H1 (cell line): ENCODE data around the gene MYO5A. TPM values are rescaled to one million over a fixed set of nuclear protein-coding genes. Genes with fewer than 3 reads are reported as not detected.

Experiments
- CTCF ChIA-PET: fragments of 300-600 bp; sonication (Branson Sonifier 250); formaldehyde crosslinking; loops from one replicate; lab custom pipeline; 2021; ENCODE audit not compliant: partially characterized antibody; lab: Charles Lee
- POLR2A ChIA-PET: fragments of 300-600 bp; sonication (Branson Sonifier 250); formaldehyde crosslinking; loops from one replicate; lab custom pipeline; 2021; ENCODE audit warnings: inconsistent platforms; ENCODE audit not compliant: partially characterized antibody; lab: Charles Lee
- DNase-seq, 2 experiments: peaks; one replicate each; pipeline versions ENCODE4 v3.0.0 to v3.0.0-alpha.2; 2010 to 2022; ENCODE audit warnings: low spot score in 2 of 2, low read depth in 1 of 2, mixed read lengths in 1 of 2
- FAIRE-seq: peaks from 2 replicates; lab custom pipeline; 2011; peaks lifted over from hg19 to GRCh38; lab: Jason Lieb, UNC
- H2AFZ ChIP-seq: 2 replicates; pipeline ENCODE4 v1.8.1; 2012; ENCODE audit warnings: low read length, inconsistent platforms
- H2AK5ac ChIP-seq: 2 replicates; pipeline ENCODE4 v1.6.1; 2013; ENCODE audit warnings: low read depth, low read length
- H2BK120ac ChIP-seq: replicated peaks from 2 replicates; pipeline ENCODE3; 2013; ENCODE audit warnings: low read depth, low read length, inconsistent platforms
- H2BK12ac ChIP-seq: 2 replicates; pipeline ENCODE4 v1.6.1; 2013; ENCODE audit warnings: low read depth, low read length
- H2BK15ac ChIP-seq: 2 replicates; pipeline ENCODE4 v1.6.1; 2013; ENCODE audit warnings: low read length
- H2BK20ac ChIP-seq: 2 replicates; pipeline ENCODE4 v1.6.1; 2013; ENCODE audit warnings: low read length
- H2BK5ac ChIP-seq: 2 replicates; pipeline ENCODE4 v1.6.1; 2013; ENCODE audit warnings: low read depth, low read length
- H3K14ac ChIP-seq: 2 replicates; pipeline ENCODE4 v1.6.1; 2013; ENCODE audit warnings: inconsistent platforms; ENCODE audit not compliant: insufficient read length
- H3K18ac ChIP-seq: 2 replicates; pipeline ENCODE4 v1.6.1; 2013; ENCODE audit warnings: low read length; ENCODE audit errors: extremely low read depth
- H3K23ac ChIP-seq: 2 replicates; pipeline ENCODE4 v1.6.1; 2013; ENCODE audit warnings: inconsistent platforms; ENCODE audit not compliant: insufficient read length
- H3K23me2 ChIP-seq: 2 replicates; pipeline ENCODE4 v1.6.1; 2013; ENCODE audit warnings: low read depth, low read length
- H3K27ac ChIP-seq: 2 replicates; pipeline ENCODE4 v1.6.1; 2011; ENCODE audit warnings: low read depth, low read length, inconsistent platforms
- H3K27me3 ChIP-seq, 4 experiments: replicated peaks in 1 of 4; 1 replicate in 1 of 4; 2 replicates in 3 of 4; pipeline versions ENCODE4 v1.6.1 to v1.8.1; 2011 to 2013; ENCODE audit warnings: low read length in 3 of 4, mild to moderate bottlenecking in 3 of 4, inconsistent platforms in 2 of 4, mixed read lengths in 2 of 4, moderate library complexity in 1 of 4; ENCODE audit not compliant: control insufficient read depth in 3 of 4, insufficient read depth in 3 of 4; ENCODE audit errors: extremely low read depth in 1 of 4
- H3K36me3 ChIP-seq, 4 experiments: 2 replicates each; pipeline versions ENCODE4 v1.6.1 to v1.8.1; 2011 to 2013; ENCODE audit warnings: mild to moderate bottlenecking in 4 of 4, low read length in 3 of 4, moderate library complexity in 2 of 4, control low read depth in 1 of 4, inconsistent platforms in 1 of 4; ENCODE audit not compliant: insufficient read depth in 4 of 4, control insufficient read depth in 2 of 4
- H3K4ac ChIP-seq: replicated peaks from 2 replicates; pipeline ENCODE3; 2013; ENCODE audit warnings: low read length, low read depth, mixed read lengths, inconsistent platforms; ENCODE audit not compliant: insufficient read length
- H3K4me1 ChIP-seq, 4 experiments: replicated peaks in 1 of 4; 1 replicate in 1 of 4; 2 replicates in 3 of 4; pipeline versions ENCODE4 v1.6.1 to v1.8.1; 2011 to 2013; ENCODE audit warnings: low read length in 3 of 4, inconsistent platforms in 2 of 4, mixed read lengths in 1 of 4; ENCODE audit not compliant: insufficient read depth in 4 of 4, control insufficient read depth in 3 of 4
- H3K4me2 ChIP-seq, 2 experiments: 2 replicates each; pipeline versions ENCODE4 v1.6.1 to v1.8.1; 2011 to 2013; ENCODE audit warnings: low read depth in 2 of 2, low read length in 2 of 2, control low read depth in 1 of 2, inconsistent platforms in 1 of 2, mild to moderate bottlenecking in 1 of 2; ENCODE audit not compliant: insufficient read depth in 1 of 2
- H3K4me3 ChIP-seq, 4 experiments: fragments of 200-600, 300-600 bp in 1 of 4; sonication (generic), shearing (Covaris generic), sonication (Bioruptor Twin) in 1 of 4; 2 replicates each; pipeline versions ENCODE4 v1.5.1 to v1.8.1; 2011 to 2016; ENCODE audit warnings: low read length in 4 of 4, low read depth in 3 of 4, control low read depth in 2 of 4, inconsistent platforms in 2 of 4, mild to moderate bottlenecking in 2 of 4, mixed read lengths in 1 of 4, moderate library complexity in 1 of 4; ENCODE audit not compliant: insufficient read depth in 2 of 4; ENCODE audit errors: extremely low read depth in 1 of 4
- H3K56ac ChIP-seq: replicated peaks from 2 replicates; pipeline ENCODE3; 2013; ENCODE audit warnings: low read depth, mild to moderate bottlenecking, mixed read lengths, low read length, inconsistent platforms; ENCODE audit not compliant: insufficient read length
- H3K79me1 ChIP-seq: 2 replicates; pipeline ENCODE4 v1.6.1; 2013; ENCODE audit warnings: low read depth, low read length, control low read depth
- H3K79me2 ChIP-seq, 2 experiments: 2 replicates each; pipeline versions ENCODE4 v1.6.1 to v1.8.1; 2012 to 2013; ENCODE audit warnings: low read length in 2 of 2, mild to moderate bottlenecking in 2 of 2, inconsistent platforms in 1 of 2; ENCODE audit not compliant: insufficient read depth in 2 of 2, control insufficient read depth in 1 of 2
- H3K9ac ChIP-seq, 4 experiments: replicated peaks in 1 of 4; 1 replicate in 1 of 4; 2 replicates in 3 of 4; pipeline versions ENCODE4 v1.6.1 to v1.8.1; 2011 to 2013; ENCODE audit warnings: low read depth in 3 of 4, low read length in 3 of 4, control low read depth in 2 of 4, mild to moderate bottlenecking in 2 of 4, moderate library complexity in 2 of 4, inconsistent platforms in 1 of 4; ENCODE audit errors: extremely low read depth in 1 of 4
- H3K9me3 ChIP-seq, 2 experiments: 2 replicates each; pipeline versions ENCODE4 v1.6.1 to v1.8.1; 2012 to 2013; ENCODE audit warnings: mild to moderate bottlenecking in 2 of 2, moderate library complexity in 2 of 2, control low read depth in 1 of 2, inconsistent platforms in 1 of 2, low read depth in 1 of 2, low read length in 1 of 2, mixed read lengths in 1 of 2; ENCODE audit not compliant: insufficient read depth in 2 of 2
- H4K20me1 ChIP-seq, 2 experiments: replicated peaks in 1 of 2; 2 replicates each; pipeline versions ENCODE3 to v1.8.1; 2011 to 2013; ENCODE audit warnings: inconsistent platforms in 2 of 2, low read length in 2 of 2, mild to moderate bottlenecking in 1 of 2; ENCODE audit not compliant: insufficient read depth in 2 of 2, control insufficient read depth in 1 of 2
- H4K5ac ChIP-seq: 2 replicates; pipeline ENCODE4 v1.6.1; 2013; ENCODE audit warnings: low read length, low read depth, mixed read lengths, inconsistent platforms; ENCODE audit not compliant: insufficient read length
- H4K8ac ChIP-seq: 2 replicates; pipeline ENCODE4 v1.8.0; 2013; ENCODE audit warnings: mild to moderate bottlenecking, moderate library complexity, low read length, inconsistent platforms; ENCODE audit not compliant: insufficient read depth; ENCODE audit errors: extremely low read depth
- H4K91ac ChIP-seq: replicated peaks from 2 replicates; pipeline ENCODE3; 2013; ENCODE audit warnings: low read length, mixed read lengths, inconsistent platforms; ENCODE audit not compliant: insufficient read length
- EZH2 ChIP-seq: fragments of 200-600 bp; sonication (generic); IDR thresholded peaks from 2 replicates; pipeline ENCODE4 v1.7.1; 2012; ENCODE audit warnings: low read depth, mild to moderate bottlenecking, moderate library complexity, low read length, inconsistent platforms; ENCODE audit not compliant: severe bottlenecking
- WGBS, 2 experiments: shearing (Covaris generic) in 1 of 2; methylation state at CpG; one replicate each; pipeline versions ENCODE4 v1.1.6 to v1.1.7; 2013 to 2015; ENCODE audit warnings: low lambda C conversion rate in 2 of 2, mixed read lengths in 2 of 2, inconsistent platforms in 1 of 2, low coverage in 1 of 2, missing lambda C conversion rate in 1 of 2; ENCODE audit not compliant: insufficient replicate concordance in 2 of 2, insufficient coverage in 1 of 2, insufficient read length in 1 of 2; ENCODE audit errors: extremely low coverage in 1 of 2, missing lambda C conversion rate in 1 of 2; 5-methylcytosine and 5-hydroxymethylcytosine counted together
- polyA plus RNA-seq, 7 experiments: library from polyadenylated mRNA; depleted of rRNA in 3 of 7; stranded (reverse) in 5 of 7; unstranded in 2 of 7; fragments of >200 nt in 5 of 7; fragments of 200-250 nt in 2 of 7; gene quantifications; 1 replicate in 5 of 7; 2 replicates in 1 of 7; 4 replicates in 1 of 7; pipeline versions ENCODE4 v1.2.1 to v1.2.3, GENCODE V29; 2011 to 2013; ENCODE audit warnings: missing spikeins in 2 of 7, mixed read lengths in 2 of 7
- total RNA-seq: library from RNA; stranded (reverse); fragmentation: NEBNext Ultra II Directional; extraction: Animal tissue kit (Norgen Biotek cat#: 25700); gene quantifications from 2 replicates; pipeline ENCODE4 v1.2.1, GENCODE V29; 2021

Gene MYO5A
- total and polyA plus RNA-seq, 2 of the 8 experiments (the other 6 are each of a cell fraction or from before 2014, with no cell fraction given): 11.4 to 24.7 TPM

DNA sequence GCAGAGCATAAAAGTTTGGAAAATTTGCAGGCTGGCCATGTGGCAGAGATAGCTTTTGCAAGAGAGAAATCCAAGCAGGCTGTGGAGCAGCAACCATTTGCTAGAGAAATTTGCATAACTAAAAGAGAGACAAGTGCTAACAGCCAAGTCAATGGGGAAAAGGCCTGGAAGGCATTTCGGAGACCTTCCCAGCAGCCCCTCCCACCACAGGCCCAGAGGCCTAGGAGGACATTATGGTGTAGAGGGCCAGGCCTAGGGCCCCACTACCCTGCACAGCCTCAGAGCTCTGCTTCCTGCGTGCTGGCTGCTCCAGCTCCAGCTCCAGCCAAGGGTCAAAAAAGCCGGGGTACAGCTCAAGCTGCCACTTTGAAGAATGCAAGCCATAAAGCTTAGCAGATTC lies 82.7 kb downstream of the MYO5A start:
- peaks cover 16 to 17% of the 10 kb centered on the region in 2 experiments for H3K9me3 ChIP-seq
- H4K91ac ChIP-seq: no peak overlapping the region
- H3K9ac ChIP-seq: no peak overlapping the region
- POLR2A ChIA-PET: interaction anchor here (1.0 to 1.6 kb wide), 2 partner anchors 18 to 21 kb away, joined by 3 read pairs; no protein-coding TSS in a partner anchor
- H3K27ac ChIP-seq: no peak overlapping the region
- no peak overlapping the region for H3K14ac ChIP-seq
- no peaks in the 10 kb centered on the region for H4K20me1 ChIP-seq
- H2AK5ac ChIP-seq: no peak overlapping the region
- H3K79me2 ChIP-seq: no peaks in the 10 kb centered on the region
- H3K23me2 ChIP-seq: no peaks in the 10 kb centered on the region; the same call in 1 of the 2 replicates
- H3K4ac ChIP-seq: no peak overlapping the region
- H2BK20ac ChIP-seq: no peak overlapping the region
- no peak overlapping the region for H2BK120ac ChIP-seq
- FAIRE-seq (no peak), DNase-seq (no peak)
- no peak overlapping the region; a peak in 1 of 4 replicates for H3K4me2 ChIP-seq
- no peak overlapping the region for H3K4me3 ChIP-seq
- peak overlapping the region; percentile 38; the same call in 1 of the 2 replicates for H3K18ac ChIP-seq
- H4K5ac ChIP-seq: no peak overlapping the region
- peaks cover 0 to 4% (median 3%) of the 10 kb centered on the region in 4 experiments; a peak in 3 of 7 replicates for H3K4me1 ChIP-seq
- CTCF ChIA-PET: interaction anchor here (1.3 kb wide), 1 partner anchor 189 kb away, joined by 3 read pairs; no protein-coding TSS in a partner anchor
- 0 out of 8 replicates have a peak, but pooled peaks cover 0 to 6% (median 0%) of the 10 kb centered on the region in 4 experiments for H3K36me3 ChIP-seq
- no peak overlapping the region for H4K8ac ChIP-seq
- H3K23ac ChIP-seq: no peak overlapping the region
- H3K56ac ChIP-seq: no peak overlapping the region
- H3K27me3 ChIP-seq: no peaks in the 10 kb centered on the region
- 0 out of 2 replicates have a peak overlapping the region, but pooled peaks have one; percentile 60 for H2BK5ac ChIP-seq
- WGBS, 2 experiments: 89% methylated on average over 3 of the region's 3 CpGs; no CpG with 5 or more reads in 1 of the 2 experiments
- H2BK15ac ChIP-seq: no peak overlapping the region
- H3K79me1 ChIP-seq: no peaks in the 10 kb centered on the region
- no peak overlapping the region for H2AFZ ChIP-seq
- no peak overlapping the region for H2BK12ac ChIP-seq
- TF ChIP-seq EZH2: no peak
